ENCODE data around the gene ADH4.
"Not testable (repeated sequence)": the region's sequence is repeated elsewhere in the genome, so short reads cannot be mapped to it uniquely, and the experiment has no call there.

Gene ADH4

GRCh38 chr4:99144070-99144469, at the start of gene ADH4:
TSS of gene ADH4 (minus strand) at chr4:99144297. CDS start at chr4:99144222, 75 bp downstream.
- DNase-seq: no peak

DNA sequence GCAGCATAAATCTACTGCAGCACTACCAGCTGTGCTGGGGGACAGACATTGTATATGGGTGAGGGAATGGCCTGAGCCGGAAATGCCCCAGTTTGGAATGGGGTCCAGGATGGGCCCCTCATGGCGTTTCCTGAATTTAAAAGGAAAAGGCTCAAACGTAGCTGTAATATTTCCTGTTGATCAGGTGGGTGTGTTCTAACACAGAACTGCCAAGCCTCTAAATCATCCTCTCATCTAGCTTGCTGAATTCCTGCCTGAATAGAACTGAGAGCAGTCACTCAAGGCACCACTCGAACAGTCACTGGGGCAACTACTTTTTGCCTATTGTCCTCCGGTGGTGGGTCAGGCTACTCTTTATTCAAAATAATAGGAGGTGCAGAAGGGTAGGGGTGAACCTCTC, 46.2 kb upstream of the ADH4 start:
- no peak for DNase-seq

DNA sequence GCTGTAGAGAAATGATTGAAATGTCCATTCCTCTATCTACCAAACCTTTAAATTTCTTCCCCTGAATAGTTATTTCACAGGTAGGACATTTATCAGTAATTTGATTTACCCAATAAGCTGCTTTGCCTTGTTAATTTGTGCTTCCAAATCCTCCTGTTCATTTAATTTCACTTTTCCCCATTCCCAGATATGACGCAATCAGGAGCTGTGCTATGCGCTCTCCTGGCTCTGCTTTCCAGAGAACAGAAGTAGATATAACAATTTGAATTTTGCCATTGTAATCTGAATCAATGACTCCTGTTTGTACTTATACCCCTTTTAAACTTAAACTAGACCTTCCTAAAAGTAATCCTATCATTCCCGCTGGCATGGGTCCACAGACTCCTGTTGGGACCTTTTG, 45.8 kb upstream of the ADH4 start:
- DNase-seq: not testable (repeated sequence)

DNA sequence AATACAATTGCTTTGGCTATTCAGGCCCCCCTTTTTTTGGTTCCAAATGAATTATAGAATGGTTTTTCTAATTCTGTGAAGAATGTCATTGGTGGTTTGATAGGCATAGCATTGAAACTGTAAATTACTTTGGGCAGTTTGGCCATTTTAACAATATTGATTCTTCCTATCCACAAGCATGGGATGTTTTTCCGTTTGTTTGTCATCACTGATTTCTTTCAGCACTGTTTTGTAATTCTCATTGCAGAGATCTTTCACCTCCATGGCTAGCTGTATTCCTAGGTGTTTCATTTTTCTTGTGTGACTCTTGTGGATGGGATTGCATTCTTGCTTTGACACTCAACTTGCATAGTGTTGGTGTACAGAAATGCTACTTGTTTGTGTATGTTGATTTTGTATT, 41.9 kb upstream of the ADH4 start:
- no peak for DNase-seq

DNA sequence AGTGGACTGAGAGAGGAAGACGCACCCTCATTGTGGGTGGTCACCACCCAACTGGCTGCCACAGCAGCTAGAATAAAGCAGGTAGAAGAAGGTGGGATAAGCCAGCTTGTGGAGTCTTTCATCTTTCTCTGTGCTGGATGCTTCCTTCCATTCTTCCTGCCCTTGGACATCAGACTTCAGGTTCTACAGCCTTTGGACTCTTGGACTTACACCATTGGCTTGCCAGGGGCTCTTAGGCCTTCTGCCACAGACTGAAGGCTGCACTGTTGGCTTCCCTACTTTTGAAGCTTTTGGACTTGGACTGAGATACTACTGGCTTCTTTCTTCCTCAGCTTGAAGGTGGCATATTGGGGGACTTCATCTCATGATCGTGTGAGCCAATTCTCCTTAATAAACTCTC, 41.5 kb upstream of the ADH4 start:
- DNase-seq: no peak

GRCh38 chr4:99180382-99181070, 36.4 kb upstream of the ADH4 start:
- DNase-seq: no peak

DNA sequence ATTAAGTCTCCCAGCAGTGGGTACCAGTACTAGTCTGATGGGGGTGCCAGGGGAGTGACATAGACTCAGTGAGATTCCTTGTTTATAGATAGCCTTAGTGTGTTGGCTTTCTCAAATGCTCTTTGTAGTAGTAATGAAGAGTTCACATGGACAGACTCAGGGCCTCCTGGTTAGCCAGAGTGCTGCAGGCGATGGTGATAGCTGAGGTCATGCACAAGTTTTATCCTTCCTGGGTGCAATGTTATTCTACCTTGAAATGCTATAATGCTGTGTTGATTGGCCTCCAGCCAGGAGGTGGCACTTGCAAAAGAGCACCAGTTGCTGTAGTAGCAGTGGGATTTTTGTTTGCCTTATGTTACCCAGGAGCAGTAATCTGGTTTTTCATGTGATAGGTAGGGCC, 35.5 kb upstream of the ADH4 start:
- DNase-seq: no peak

DNA sequence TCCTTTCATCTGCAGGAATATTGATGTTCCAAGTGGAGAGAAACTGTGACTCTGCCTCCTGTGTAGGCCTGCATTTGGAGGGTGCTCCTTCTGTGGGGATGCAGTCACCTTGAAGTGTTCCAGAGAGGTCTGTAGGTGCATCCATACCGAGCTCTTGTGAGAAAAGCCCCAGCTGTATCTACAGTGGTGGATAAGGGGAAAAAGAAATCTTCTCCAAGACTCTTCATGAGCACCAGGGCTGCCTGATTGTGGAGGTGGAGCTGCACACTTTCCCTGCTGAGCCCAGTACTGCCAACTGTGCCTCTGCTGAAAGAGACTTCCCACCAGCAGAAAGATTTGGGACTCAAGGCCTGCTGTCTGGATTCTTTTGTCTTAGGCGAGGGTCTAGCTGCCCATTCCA, 35.1 kb upstream of the ADH4 start:
- DNase-seq: no peak

DNA sequence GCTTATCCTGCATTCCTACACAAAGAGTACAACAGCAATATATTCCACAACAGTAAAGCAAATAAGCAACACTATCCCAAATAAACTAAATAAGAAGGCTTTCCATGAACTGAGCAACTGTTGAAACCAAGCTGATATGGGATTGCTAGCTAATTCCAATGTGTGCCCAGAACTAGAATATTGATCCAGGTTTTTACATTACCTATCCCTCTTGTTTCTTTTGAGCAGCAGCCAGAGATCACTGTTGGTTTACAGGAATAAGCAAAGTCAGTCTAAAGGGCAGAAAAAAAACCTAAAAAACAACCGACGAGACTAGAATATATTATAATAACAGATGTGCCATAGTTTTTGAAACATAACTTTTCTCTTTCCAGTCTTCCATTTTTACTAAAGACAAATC, 22.4 kb upstream of the ADH4 start:
- DNase-seq: no peak

DNA sequence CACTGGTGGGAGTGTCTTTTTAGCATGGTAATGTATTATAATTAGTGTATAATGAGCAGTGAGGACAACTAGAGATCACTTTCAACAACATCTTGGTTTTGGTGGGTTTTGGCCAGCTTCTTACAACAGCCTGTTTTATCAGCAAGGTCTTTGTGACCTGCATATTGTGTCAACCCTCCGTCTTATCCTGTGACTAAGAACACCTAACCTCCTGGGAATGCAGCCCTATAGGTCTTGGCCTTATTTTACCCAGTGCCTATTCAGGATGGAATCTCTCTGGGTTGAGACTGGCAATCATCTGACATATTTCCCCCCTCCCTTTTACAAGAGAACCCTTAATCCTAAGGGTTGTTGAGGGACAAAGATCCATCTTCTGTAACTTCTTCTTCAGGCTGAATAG, 21.9 kb upstream of the ADH4 start:
- no peak for DNase-seq

- no peak for DNase-seq
Measured at GRCh38 chr4:99161373-99162099, 17.4 kb upstream of the ADH4 start.

DNA sequence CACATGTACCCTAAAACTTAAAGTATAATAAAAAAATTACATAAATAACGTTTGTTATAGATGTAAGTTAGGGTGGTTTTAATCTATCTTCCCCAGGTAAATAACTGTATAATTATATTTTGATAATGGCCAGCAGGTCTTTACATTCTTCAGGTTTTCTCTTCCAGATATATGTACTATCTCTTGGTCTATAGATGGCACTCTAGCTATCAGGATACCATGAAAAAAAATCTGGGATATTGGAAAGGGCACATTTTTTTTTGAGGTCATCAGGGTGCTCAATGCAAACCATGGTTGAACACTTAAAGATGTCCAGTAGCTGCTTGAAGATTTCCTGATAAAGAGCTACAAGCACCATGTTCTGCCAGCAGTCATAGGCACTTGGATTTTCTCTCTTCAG, 15.6 kb upstream of the ADH4 start:
- no peak for DNase-seq

DNA sequence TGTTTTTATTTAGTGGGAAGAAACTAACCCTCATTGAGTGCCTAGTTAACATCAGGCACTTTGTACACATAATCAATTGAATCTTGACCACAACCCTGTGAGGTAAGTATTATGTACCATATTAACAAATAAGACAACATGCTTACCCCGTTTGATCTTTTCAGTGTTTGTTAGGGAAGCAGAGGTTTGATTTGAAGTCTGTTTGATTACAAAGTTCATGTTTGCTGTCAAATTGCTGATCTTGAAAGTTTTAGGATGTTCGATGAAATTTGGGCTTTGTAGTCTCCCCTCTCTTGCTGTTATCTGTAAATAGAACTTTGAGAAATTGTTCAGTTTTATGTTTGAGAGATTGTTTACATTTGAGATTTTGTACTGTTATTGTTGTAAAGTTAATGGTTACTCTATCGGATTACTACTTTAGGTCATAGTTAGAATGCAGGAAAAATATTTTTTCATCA, 13.4 kb upstream of the ADH4 start:
- no peak for DNase-seq

GRCh38 chr4:99156992-99157391, 12.9 kb upstream of the ADH4 start:
- DNase-seq: no peak

DNA sequence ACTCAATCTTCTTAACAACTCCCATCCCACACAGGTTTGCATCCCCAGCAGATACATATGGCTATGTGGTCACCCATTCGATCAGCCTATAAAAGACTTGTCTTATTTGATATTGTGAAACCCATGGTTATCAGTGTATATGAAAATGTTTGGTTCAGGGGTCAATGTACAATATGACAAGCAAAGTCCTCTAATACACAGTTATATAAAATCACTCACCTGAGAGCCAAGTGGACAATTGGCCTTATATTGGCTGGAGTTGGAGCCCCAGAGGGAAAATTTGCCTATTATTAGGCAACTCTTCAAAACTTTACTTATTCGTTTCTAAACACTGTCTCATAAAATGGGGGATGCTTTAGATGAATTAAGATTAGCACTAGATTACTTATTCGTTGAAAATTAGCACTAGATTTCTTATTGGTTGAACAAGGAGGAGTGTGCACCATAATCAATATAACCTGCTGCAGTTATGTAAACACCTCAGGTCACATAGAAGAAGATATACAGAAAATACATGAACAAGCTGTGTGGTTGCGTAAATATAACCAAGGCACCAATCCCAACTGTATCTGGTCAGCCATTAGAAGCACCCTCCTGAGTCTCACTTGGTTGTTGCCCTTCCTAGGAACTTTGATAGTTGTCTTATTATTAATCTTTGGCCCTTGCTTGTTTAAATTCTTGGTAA, 10.7 kb upstream of the ADH4 start:
- DNase-seq: no peak

GRCh38 chr4:99151995-99152394, 7.9 kb upstream of the ADH4 start:
- DNase-seq: no peak

DNA sequence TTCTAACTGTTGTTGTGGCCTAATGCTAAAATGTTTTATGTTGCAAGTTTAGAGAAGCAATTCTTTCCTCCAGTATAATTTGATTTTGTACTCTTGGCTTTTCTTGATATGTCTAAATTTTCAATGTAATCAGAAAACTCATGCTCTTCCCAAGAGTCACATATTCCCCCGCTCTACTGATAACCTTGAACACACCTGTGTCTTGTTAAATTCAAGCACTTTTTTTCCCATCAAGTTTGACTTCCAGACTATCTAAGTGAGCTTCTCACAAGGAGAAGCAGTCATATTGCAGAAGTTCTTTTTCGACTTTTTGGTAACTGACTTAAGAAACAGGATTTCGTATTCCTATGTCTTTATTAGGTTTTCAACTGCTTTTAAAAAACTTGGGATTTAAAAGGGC, 7.4 kb upstream of the ADH4 start:
- DNase-seq: no peak

DNA sequence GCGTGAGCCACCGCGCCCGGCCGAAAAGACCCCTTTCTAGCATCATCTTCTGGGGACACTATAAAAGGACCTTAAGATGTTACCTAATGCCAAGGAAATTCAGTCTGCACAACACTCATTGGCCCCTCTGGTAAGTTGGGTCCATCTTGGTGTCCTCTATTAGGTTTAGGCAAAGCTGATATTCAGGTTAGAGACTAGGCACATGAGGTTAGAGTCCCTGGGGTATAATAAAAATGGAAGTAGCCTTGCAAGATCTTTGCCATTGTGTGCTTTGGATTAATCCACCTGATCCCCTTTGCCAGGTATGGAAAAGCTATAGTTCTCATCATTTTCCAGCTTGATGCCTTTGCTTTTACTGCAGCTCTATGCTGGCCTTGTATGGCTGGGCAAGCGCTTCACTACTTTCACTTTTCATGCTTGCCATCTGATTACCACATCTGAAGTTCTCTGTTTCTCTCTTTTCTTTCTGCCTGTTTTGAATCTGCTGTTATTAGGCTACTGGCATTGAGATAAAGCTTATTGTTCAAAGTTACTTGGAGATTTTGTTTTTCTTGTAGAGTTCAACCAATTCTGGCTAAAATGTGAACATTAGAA, 5.4 kb upstream of the ADH4 start:
- DNase-seq: no peak

DNA sequence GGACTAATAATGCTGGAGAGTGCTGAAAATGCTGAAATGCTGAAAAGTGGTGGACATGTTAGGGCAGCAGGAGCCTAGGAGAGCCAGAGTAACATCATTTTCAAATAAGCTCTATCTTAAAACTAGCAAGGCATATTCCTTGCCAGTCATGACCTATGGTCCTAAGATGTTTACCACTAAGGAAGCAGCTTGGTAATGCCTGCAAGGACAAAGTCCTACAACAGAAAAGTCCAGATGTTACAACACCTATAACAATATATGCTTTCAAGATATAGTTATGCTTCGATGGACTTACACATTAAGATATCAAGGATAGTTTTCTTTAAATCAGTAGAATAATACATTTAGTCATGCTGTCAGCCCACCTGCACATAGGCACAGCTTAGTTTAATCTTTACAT, 4.5 kb upstream of the ADH4 start:
- DNase-seq: no peak

GRCh38 chr4:99144587-99144986, 490 bp upstream of the ADH4 start:
- DNase-seq: no peak

- DNase-seq: no peak
Measured at GRCh38 chr4:99136329-99136728, 7.8 kb downstream of the ADH4 start.

- DNase-seq: no peak
Measured at GRCh38 chr4:99135541-99136162, 8.4 kb downstream of the ADH4 start.

GRCh38 chr4:99134586-99134985, 9.5 kb downstream of the ADH4 start:
- DNase-seq: no peak
